ENCODE data around the gene DNAJB8. TPM values are rescaled to one million over a fixed set of nuclear protein-coding genes. Genes with fewer than 3 reads are reported as not detected.

Gene DNAJB8
- total RNA-seq, 1 donor from 2014 or later = not detected

DNA sequence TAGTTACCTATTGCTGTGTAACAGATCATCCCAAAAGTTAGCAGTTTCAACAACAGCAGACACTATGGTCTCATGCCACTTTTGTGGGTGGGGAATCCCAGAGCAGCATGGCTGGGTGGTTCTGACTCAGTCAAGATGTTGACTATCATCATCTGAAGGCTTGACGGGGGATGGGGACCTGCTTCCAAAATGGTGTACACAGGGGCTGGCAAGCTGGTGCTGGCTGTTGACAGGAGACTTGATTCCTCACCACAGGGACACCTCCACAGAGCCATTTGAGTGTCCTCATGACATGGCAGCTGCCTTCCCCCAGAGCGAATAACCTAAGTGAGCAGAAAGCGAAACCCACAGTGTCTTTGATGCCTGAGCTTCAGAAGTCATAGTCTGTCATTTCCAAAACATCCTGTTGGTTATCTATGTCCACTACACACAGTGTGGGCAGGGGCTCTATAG is 19.1 kb downstream of the DNAJB8 start:
- DNase-seq (ENCODE audit: low spot score) = no peak

DNA sequence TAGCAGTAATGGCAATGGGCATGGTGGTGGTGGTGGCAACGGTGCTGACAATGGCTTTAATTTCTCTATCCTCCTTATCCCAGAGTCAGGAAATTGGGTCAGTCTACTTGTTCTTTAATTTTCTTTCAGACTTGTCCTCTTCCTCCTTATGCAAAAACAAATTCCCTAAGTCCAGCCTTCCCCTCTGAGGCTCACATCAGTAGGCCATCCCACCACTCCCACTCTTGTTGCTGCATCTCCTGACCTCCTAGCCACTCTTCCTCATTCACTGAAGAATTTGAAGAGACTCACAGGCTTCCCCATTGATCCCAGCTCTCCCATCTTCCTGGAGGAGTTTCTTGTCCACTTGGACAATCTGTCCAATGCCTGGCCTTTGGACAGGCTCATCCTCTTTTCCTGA is 19.9 kb downstream of the DNAJB8 start:
- DNase-seq (ENCODE audit: low spot score) = no peak

DNA sequence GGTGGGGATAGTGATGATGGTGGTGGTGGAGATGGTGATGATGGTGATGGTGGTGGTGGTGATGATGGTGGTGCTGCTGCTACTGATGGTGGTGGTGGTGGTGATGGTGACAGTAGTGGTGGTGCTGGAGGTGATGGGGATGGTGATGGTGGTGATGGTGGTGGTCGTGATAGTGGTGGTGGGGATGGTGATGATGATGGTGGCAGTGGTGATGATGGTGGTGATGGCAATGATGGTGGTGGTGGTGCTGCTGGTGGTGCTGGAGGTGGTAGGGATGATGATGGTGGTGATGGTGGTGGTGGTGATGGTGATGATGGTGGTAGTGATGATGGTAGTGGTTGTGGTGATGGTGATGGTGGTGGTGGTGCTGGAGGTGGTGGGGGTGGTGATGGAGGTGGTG is 21.3 kb downstream of the DNAJB8 start:
- DNase-seq (ENCODE audit: low spot score) = no peak

DNA sequence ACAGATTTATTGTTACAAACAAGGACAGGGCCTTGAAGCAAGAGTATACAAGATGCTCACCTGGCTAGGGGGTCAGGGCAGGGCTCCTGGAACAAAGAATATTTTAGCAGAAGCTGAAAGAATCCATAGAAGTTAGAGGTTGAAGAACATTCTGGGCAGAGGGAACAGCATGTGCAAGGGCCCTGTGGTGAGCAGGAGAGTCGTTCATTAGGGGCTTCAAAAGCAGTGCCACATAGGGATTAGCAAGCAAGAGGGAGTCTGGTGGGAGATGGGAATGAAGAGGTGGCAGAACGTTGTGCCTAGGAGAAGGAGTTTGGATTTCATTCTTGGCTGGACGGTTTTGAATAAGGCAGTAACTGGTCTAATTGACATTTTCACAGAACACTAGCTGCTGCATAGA is 22.9 kb downstream of the DNAJB8 start:
- no peak for DNase-seq (ENCODE audit: low spot score)

DNA sequence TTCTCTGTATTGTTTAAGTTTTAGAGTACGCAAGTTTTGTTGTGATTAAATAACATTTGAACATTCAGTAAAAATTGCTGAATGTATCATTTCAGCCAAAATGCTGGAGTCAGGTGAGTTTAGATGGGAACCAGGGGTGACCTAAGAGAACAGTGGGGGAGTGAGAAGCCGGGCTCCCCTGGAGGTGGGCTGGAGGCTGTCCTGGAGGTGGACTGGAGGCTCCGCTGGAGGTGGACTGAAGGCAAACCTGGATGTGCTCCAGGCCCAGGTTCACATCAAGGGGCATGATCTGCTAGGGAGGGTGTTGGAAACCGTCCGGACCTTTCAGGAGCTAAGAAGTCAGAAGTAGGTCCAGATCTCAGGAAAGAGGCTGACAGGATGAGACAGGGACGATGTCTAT is 23.7 kb downstream of the DNAJB8 start:
- no peak for DNase-seq (ENCODE audit: low spot score)

DNA sequence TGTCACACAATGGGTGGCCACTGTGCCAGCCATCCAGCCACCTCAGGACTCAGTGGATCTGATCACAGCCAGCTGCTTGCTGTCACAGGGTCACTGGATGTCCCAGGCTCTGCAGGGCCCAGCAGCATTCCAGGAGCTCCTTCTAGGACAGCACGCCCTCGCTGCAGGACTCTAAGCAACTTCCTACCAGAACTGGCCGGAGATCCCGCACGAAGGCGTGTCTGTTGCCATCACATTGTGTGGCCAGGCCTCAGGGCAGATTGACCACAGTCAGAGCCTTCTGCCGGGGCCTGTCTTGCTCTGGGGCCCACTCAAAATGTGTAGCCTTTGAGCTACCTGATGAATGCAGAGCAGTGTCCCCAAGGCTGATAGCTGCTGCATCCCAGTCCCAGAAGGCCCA is 24.6 kb downstream of the DNAJB8 start:
- no peak for DNase-seq (ENCODE audit: low spot score)

DNA sequence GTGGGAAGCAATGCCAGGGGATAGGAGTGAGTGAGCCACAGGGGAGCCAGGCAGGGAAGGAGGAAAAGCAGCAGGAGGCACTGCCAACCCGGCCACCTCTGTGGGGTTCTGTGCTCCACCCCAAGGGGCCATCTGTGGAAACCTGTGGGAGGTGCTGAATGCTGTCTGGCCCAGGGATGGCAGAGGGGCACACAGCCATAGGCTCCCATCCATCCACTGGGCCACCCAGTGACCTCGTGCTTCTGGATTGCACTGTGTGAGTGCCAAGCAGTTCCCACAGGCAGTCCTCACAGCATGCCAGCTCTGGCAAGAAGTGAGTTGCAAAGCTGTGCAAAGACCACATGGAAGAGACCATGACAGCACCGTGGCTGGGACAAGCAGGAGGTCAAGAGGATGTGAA is 27.5 kb downstream of the DNAJB8 start:
- no peak for DNase-seq (ENCODE audit: low spot score)

DNA sequence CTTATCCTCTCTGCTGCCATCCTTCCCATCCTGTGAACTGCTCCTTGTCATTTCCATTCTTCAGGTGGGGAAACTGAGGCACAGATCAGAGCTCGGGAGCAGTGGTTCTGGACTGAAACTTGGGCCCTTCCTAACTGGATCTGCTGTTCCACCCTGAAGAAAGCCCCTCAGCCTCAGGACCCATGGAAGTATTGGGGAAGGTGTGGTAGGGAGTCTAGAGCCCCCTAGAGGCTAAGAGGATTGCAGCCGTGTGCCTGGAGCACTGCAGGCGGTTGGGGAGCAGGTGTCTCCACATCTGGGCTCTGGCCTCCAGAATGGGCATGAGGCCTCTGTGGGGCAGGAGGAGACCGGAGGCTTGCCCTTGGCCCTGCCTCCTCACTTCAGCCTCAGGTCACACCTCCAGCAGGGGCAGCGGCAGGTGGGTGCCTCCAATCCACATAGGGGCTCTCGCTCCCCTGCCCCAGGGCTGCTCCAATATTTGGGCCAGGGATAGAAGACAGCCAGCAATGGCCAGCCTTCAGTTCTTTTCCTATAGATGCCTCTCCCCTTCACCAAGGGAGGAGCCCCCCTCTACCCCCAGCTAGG is 28.1 kb downstream of the DNAJB8 start:
- no peak for DNase-seq (ENCODE audit: low spot score)

DNA sequence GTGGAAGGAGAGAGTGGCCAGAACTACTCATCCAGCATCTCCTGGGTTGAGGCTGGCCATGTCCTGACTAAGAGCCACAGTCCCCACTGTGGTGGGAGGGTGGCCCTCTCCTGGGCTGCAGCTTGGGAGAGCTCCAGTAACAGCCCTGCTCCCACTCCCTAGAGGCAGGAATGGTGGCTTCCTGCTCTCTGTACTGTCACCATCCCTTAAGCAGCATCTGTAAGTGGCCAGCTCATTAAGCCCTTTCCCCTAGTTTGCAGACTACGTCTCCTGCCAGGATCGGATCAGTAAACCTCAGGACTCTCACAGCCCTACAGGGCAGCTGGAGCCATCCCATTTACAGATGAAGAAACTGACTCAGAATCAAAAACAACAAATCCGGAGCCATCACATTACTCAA is 30.5 kb downstream of the DNAJB8 start:
- DNase-seq (ENCODE audit: low spot score) = no peak

DNA sequence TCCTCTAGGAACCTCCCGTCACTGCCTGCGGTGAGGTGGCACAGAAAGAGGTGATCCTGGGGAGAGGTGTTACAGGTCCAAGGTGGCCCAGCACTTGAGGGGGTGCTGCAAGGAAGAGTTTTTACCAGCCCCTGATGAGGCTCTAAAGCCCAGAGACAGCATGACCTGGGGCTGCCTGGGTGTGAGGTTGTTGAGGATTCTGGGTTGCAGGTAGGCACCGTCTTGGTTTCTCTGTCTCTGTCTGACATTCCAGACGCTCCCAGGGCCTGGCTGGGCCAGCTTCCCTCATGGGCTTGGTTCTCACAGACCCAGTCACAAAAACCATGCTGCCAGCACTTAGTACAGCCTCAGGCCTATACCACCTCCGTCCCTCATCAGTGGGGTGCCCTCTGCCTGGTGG is 31.1 kb downstream of the DNAJB8 start:
- DNase-seq (ENCODE audit: low spot score) = no peak

DNA sequence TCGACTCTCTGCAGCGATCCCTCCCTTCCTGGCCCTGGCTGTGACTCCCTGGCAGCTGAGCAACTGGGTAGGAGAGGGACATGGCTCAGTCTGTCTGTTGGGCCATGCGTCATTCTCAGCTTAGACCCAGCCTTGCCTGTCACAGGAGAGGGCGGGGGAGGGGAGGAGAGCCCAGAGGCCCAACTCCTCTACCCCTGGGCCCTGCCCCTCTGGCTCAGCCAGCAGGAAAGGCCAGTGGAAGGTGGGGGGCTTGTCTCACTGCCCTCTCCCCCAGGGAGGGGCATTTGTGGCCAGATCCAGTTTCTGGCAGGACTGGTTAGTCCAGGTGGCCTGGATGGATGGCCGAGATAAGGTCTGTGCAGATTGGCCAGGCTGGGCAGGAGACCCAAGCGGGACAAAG is 31.6 kb downstream of the DNAJB8 start:
- DNase-seq (ENCODE audit: low spot score) = no peak

DNA sequence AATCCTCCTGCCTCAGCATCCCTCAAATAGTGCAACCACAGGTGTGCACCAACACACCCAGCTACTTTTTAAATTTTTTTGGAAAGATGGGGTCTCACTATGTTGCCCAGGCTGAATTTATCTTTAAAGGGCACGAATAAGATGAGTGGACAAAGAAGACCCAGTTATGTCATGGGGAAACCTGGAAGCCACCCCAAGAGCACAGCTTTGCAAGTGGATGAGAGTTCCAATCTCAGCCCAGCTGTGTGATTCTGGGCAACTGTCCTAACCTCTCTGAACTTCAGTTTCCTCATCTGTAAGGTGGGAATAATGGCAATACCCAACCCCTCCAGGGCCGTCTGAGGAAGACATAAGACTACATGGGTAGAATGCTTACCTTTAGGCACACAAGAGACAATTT is 32.2 kb downstream of the DNAJB8 start:
- DNase-seq (ENCODE audit: low spot score) = no peak

DNA sequence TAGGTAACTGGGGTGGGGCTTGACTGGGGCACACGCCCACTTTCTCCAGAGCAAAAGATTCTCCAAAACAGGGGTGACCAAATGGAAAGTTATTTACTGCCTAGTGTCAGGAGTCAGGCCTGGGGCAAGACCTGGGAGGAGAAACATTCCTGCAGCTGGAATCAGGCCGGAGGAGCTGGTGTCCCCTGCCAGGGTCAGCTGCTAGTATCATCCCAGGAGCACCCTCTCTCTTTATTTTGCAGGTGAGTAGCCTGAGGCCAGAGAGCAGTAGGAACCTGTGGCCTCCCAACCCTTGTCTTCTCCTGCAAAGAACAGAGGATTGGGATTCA is 32.9 kb downstream of the DNAJB8 start:
- DNase-seq (ENCODE audit: low spot score) = no peak

DNA sequence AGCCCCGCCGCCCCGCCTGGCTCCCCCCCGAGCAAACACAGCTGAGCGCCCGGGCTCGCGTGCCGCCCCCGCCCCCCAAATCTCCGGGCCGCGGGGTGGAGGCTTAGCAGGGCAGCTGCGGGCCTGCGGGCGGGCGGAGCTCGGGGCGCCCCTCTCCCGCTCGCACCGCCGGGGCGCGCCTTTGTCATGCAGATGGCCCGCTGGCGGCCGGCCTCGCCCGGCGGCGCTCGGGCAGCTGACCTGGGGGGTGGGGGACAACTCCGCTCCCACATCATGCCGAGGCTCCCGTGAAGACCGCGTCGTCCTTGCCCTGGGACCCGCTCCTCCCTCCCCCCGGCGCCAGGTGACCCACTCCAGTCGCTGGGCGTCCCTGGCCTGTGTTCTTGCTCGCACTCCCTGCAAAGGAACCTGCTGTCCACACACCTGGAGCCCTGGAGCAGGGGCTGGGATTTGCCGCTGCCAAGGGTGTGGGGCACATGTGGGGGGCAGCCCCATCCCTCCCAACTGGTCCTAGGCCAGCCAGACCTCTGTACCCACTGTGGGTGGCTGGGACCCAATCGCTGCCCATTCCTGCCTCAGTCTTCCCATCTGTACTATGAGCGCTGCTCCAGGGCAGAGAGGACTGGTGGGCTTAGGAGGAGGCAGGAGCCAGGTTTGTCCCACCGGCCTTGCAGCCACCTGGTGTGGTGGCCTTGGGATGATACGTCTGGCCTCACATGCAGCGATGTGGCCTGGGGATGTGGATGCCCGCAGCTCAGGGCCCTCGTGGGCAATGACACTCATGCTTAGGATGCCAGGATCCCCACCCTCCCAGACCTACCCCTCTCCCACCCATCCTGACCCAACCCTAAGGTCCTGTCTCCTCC is 33.5 kb downstream of the DNAJB8 start:
- DNase-seq (ENCODE audit: low spot score) = no peak

DNA sequence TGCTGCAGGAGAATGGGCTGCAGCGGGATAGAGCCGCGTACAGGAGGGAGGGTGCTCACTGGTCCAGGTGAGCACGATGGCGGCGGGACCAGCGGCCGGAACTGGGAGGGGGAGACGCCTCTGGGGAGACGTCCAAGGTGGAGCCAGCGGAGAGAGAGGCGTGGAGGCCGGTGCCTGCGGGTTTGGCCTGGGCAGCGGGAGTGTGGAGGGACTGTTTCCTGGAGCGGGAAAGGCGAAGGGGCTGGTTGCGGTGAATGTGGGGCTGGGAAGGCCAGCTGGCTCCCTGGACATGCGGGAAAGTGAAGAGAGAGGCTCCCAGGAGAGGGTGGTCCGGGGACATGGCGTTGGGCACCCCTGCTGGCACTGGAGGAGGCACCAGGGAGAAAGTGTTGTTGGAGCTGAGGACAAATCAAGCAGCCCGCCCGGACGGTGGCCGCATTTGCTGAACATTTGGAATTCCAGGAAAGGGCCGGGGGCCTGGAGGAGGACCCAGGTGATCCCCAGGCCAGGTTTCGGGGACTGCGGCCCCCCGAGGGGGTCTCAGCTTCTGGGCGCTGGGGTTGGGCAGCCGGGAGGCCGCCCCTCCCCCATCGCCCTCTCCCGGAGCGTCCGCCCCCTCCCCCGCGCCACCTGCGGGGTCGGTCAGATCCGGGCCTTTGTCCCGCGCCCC is 34.3 kb downstream of the DNAJB8 start:
- no peak for DNase-seq (ENCODE audit: low spot score)

DNA sequence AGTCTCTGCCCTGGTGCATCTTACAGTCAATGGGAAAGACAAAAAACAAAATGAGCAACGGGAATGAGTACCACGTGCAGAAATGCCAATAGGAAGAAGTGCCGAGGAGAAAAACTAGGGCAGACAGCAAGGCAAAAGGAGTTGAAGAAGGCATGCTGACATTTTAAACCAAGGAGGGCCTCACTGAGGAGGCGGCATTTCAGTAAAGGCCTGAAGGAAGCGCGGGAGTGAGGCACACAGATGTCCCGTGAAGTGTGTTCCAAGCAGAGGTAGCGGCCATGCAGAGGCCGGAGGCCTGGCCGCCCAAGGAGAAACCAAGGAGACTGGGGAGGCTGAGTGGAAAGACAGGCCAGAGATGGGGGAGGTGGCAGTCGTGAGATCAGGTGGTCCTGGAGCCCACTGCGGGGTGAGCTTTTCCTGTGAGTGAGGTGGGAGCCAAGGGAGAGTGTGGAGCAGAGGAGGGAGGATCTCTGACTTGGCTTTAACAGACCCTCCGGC is 34.8 kb downstream of the DNAJB8 start:
- DNase-seq (ENCODE audit: low spot score) = no peak

DNA sequence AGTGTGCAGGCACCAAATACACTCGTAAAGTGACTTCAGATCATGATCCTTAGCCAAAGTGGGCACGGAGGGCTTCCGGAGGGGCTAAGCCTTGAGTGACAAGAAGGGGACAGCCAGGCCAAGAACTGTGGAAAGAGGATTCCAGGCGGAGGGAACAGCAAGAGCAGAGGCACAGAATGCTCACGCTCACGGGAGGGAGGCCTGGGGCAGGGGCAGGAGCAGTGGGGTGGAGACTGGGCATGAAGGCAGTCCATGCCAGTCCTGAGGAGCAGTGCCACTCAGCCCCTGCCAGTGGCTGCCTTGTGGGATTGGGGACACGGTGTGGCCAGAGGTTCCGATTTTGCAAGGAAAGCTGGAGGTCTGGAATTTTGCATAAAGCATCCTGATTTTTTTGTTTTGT is 36.0 kb downstream of the DNAJB8 start:
- DNase-seq (ENCODE audit: low spot score) = no peak

DNA sequence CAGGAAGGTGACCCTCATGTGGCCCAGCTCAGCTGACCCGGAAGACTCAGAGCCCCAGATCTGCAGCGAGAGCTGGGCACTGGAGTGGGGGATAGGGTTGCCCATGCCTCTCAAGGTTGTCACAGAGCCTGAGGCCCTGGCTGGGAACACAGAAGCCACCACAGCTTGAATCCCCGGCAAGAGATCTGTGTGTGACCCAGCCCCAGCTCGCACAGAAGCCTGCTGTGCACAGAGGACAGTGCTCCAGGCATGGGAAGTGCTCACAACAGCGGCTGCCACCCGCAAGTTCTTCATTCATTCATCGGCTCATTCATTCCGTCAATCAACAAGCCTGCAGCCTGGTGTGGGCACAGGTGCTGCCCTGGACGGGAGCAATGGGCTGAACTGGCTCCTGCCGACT is 36.4 kb downstream of the DNAJB8 start:
- DNase-seq (ENCODE audit: low spot score) = no peak

DNA sequence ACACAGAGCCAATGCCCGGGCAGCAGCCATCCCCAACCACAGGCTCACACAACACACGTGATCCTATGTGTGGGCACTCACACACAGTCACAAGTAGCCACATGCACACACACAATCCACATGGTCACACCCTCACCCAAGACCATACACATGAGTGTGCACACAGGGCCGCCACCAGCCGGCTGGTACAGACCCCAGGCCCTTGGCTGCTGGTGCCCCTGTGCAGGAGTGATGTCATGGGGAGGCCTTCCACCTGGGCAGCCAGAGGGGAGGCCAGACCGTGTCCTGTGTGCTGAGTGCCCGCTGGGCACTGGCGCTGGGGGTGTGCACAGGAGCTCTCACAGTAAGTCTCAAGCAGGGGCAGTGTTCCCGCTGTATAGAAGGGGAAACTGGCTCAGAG is 36.9 kb downstream of the DNAJB8 start:
- DNase-seq (ENCODE audit: low spot score) = no peak

DNA sequence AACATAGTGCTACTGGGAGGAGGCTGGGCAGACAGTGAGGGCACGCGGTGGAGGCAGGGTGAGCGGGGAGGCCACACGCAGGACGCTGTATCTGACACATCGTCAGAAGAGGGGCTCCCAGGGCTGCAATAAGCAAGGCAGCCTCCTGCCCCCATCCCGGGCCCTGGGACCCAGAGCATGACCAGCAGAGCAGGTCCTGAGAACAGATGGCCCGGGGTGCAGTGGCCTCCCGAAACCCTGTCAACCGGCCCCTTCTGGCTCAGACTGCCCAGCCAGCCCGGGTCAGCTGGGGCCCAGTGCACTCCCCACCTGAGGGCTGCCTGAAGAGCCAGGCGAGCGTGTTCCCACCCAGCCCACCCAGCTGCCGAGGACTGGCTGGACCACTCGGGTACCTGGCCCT is 37.4 kb downstream of the DNAJB8 start:
- DNase-seq (ENCODE audit: low spot score) = no peak

DNA sequence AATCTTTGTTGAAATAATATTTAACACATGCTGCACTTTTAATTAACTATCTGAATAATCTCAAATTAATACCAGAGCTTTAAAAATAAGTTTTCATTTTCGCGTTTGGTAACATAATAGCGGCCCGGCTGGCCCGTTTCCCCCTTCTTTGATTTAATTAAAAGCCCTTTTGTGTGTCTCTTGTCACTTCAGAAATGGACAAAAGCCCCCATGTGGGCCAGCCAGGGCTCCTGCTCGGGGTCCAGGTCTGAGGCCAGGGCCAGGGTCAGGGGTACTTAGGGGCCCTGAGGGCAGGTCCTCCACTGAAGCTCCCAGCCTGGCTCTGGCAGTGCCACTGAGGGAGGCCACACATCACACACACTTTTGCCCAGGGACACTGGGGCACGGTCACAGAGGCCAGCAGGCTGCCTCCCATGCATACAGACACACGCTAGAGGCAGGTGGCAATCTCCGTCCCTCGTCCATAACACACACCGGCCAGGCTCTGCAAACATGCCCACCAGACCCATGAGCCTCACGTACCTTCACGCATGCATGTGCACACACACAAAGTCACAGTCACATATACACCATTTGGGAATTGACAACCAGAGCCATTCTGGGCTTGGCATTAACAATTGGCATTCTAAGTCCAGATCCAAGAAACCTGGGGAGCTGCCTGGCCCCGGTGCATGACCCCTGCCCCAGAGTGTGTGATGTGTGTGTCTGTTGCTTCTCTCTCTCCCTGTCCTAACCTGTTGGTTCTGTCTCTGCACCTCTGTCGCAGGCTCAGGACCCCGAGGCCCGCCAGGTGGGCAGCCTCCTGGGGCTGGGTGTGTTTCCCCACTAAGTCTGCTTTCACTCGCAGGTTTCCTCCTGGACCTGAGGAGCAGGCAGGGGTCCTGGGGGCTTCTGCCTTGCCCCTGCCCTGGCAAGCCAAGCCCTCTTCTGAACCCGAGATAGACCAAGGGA is 38.5 kb downstream of the DNAJB8 start:
- no peak for DNase-seq (ENCODE audit: low spot score)
